H9 (cell line): Measurements from ENCODE around the gene KIF3B. TPM values are rescaled to one million over a fixed set of nuclear protein-coding genes. Genes with fewer than 3 reads are reported as not detected.

Source experiments
- DNase-seq: peaks from one replicate; pipeline ENCODE4 v3.0.0-alpha.2; 2017
- H2AFZ ChIP-seq: one replicate; pipeline ENCODE4 v1.6.1; 2013; ENCODE audit warnings: mild to moderate bottlenecking, low read length, control low read depth, moderate library complexity
- H2AK5ac ChIP-seq: 2 replicates; pipeline ENCODE4 v1.6.1; 2013; ENCODE audit warnings: low read length, control low read depth, mixed read lengths; ENCODE audit not compliant: insufficient read length
- H2BK120ac ChIP-seq: one replicate; pipeline ENCODE4 v1.6.1; 2013; ENCODE audit warnings: low read depth, mild to moderate bottlenecking, low read length, control low read depth, inconsistent platforms; ENCODE audit not compliant: poor library complexity, severe bottlenecking
- H2BK12ac ChIP-seq: 2 replicates; pipeline ENCODE4 v1.6.1; 2013; ENCODE audit warnings: low read length, control low read depth, mixed read lengths, low read depth; ENCODE audit not compliant: insufficient read length
- H2BK15ac ChIP-seq: 2 replicates; pipeline ENCODE4 v1.6.1; 2013; ENCODE audit warnings: low read depth, low read length, control low read depth
- H2BK20ac ChIP-seq: one replicate; pipeline ENCODE4 v1.6.1; 2013; ENCODE audit warnings: low read depth, mild to moderate bottlenecking, low read length, control low read depth, inconsistent platforms; ENCODE audit not compliant: poor library complexity, severe bottlenecking
- H2BK5ac ChIP-seq: 2 replicates; pipeline ENCODE4 v1.6.1; 2013; ENCODE audit warnings: low read length, control low read depth, mixed read lengths; ENCODE audit not compliant: insufficient read length
- H3K14ac ChIP-seq: 2 replicates; pipeline ENCODE4 v1.6.1; 2013; ENCODE audit warnings: low read length, control low read depth; ENCODE audit not compliant: insufficient read depth
- H3K18ac ChIP-seq: 2 replicates; pipeline ENCODE4 v1.6.1; 2013; ENCODE audit warnings: low read depth, mild to moderate bottlenecking, mixed read lengths, low read length, control low read depth; ENCODE audit not compliant: insufficient read length
- H3K23ac ChIP-seq: 2 replicates; pipeline ENCODE4 v1.6.1; 2013; ENCODE audit warnings: low read length, control low read depth, mixed read lengths, low read depth; ENCODE audit not compliant: insufficient read length
- H3K23me2 ChIP-seq: 2 replicates; pipeline ENCODE4 v1.6.1; 2013; ENCODE audit warnings: low read depth, mild to moderate bottlenecking, mixed read lengths, low read length, control low read depth; ENCODE audit not compliant: insufficient read length, poor library complexity, severe bottlenecking
- H3K27ac ChIP-seq: 2 replicates; pipeline ENCODE4 v1.5.1; 2013; ENCODE audit warnings: low read length, control low read depth, mixed read lengths, low read depth; ENCODE audit not compliant: insufficient read length
- H3K27me3 ChIP-seq: 2 replicates; pipeline ENCODE4 v1.6.1; 2013; ENCODE audit warnings: low read length, control low read depth, inconsistent platforms; ENCODE audit not compliant: insufficient read depth
- H3K4ac ChIP-seq: 2 replicates; pipeline ENCODE4 v1.6.1; 2013; ENCODE audit warnings: low read depth, mild to moderate bottlenecking, control low read depth, inconsistent platforms, low read length, moderate library complexity
- H3K4me1 ChIP-seq: 2 replicates; pipeline ENCODE4 v1.6.1; 2013; ENCODE audit warnings: low read length, control low read depth, inconsistent platforms; ENCODE audit not compliant: insufficient read depth
- H3K4me2 ChIP-seq: 2 replicates; pipeline ENCODE4 v1.6.1; 2013; ENCODE audit warnings: low read length, control low read depth, mixed read lengths; ENCODE audit not compliant: insufficient read length, insufficient read depth
- H3K56ac ChIP-seq: 2 replicates; pipeline ENCODE4 v1.6.1; 2013; ENCODE audit warnings: low read depth, mild to moderate bottlenecking, mixed read lengths, low read length, control low read depth; ENCODE audit not compliant: insufficient read length
- H3K79me1 ChIP-seq: 2 replicates; pipeline ENCODE4 v1.6.1; 2013; ENCODE audit warnings: low read depth, mild to moderate bottlenecking, moderate library complexity, low read length, control low read depth, inconsistent platforms; ENCODE audit not compliant: insufficient read depth, poor library complexity, severe bottlenecking
- H3K79me2 ChIP-seq: 2 replicates; pipeline ENCODE4 v1.6.1; 2013; ENCODE audit warnings: low read length, control low read depth, inconsistent platforms; ENCODE audit not compliant: insufficient read depth
- H3K9ac ChIP-seq: 2 replicates; pipeline ENCODE4 v1.6.1; 2013; ENCODE audit warnings: low read length, control low read depth, mixed read lengths; ENCODE audit not compliant: insufficient read length; ENCODE audit errors: extremely low read depth
- H3K9me3 ChIP-seq: one replicate; pipeline ENCODE4 v1.6.1; 2013; ENCODE audit warnings: low read depth, low read length, inconsistent platforms; ENCODE audit not compliant: control insufficient read depth
- H3T11ph ChIP-seq: one replicate; pipeline ENCODE4 v1.6.1; 2013; ENCODE audit warnings: mild to moderate bottlenecking, low read length, control low read depth, inconsistent platforms
- H4K20me1 ChIP-seq: one replicate; pipeline ENCODE4 v1.6.1; 2013; ENCODE audit not compliant: control insufficient read depth, insufficient read length, insufficient read depth
- H4K5ac ChIP-seq: 2 replicates; pipeline ENCODE4 v1.6.1; 2013; ENCODE audit warnings: low read depth, mild to moderate bottlenecking, mixed read lengths, low read length, control low read depth; ENCODE audit not compliant: insufficient read length
- H4K8ac ChIP-seq: replicated peaks from 2 replicates; pipeline ENCODE4 v1.6.1; 2013; ENCODE audit warnings: low read length, control low read depth, mixed read lengths, low read depth; ENCODE audit not compliant: insufficient read length
- H4K91ac ChIP-seq: 2 replicates; pipeline ENCODE4 v1.6.1; 2013; ENCODE audit warnings: low read depth, mild to moderate bottlenecking, moderate library complexity, mixed read lengths, low read length, control low read depth; ENCODE audit not compliant: insufficient read length
- H3K27ac Mint-ChIP-seq, 3 experiments: 2 replicates in 2 of 3; 3 replicates in 1 of 3; pipeline ENCODE4 v1.8.0; 2020 to 2021; ENCODE audit warnings: mixed read lengths in 3 of 3, mild to moderate bottlenecking in 1 of 3, moderate library complexity in 1 of 3
- H3K27me3 Mint-ChIP-seq: 2 replicates; pipeline ENCODE4 v1.8.0; 2021; ENCODE audit warnings: low read depth, mild to moderate bottlenecking, moderate library complexity, mixed read lengths
- H3K36me3 Mint-ChIP-seq, 3 experiments: 2 replicates in 2 of 3; 3 replicates in 1 of 3; pipeline ENCODE4 v1.8.0; 2020 to 2021; ENCODE audit warnings: low read depth in 3 of 3, mixed read lengths in 3 of 3; ENCODE audit not compliant: insufficient read depth in 1 of 3
- H3K4me1 Mint-ChIP-seq, 2 experiments: 2 replicates each; pipeline ENCODE4 v1.8.0; 2020; ENCODE audit warnings: mixed read lengths in 2 of 2
- H3K4me3 Mint-ChIP-seq, 2 experiments: 2 replicates in 1 of 2; 3 replicates in 1 of 2; pipeline ENCODE4 v1.8.0; 2020 to 2021; ENCODE audit warnings: mild to moderate bottlenecking in 2 of 2, mixed read lengths in 2 of 2, moderate library complexity in 1 of 2
- H3K9me3 Mint-ChIP-seq, 2 experiments: 2 replicates in 1 of 2; 3 replicates in 1 of 2; pipeline ENCODE4 v1.8.0; 2020; ENCODE audit warnings: mild to moderate bottlenecking in 2 of 2, mixed read lengths in 2 of 2, moderate library complexity in 1 of 2
- WGBS: extraction: QIAGEN DNeasy Blood & Tissue Kit; methylation state at CpG from one replicate; pipeline ENCODE4 v1.1.7; 2013; ENCODE audit warnings: missing lambda C conversion rate, low lambda C conversion rate, mixed read lengths; ENCODE audit not compliant: insufficient read length; ENCODE audit errors: extremely low coverage; 5-methylcytosine and 5-hydroxymethylcytosine counted together
- total RNA-seq: library from RNA; stranded (reverse); gene quantifications from 2 replicates; pipeline ENCODE4 v1.2.1, GENCODE V29; 2021
- TF ChIP-seq, protein P1 (sequence below): fragments of 200-600 bp; sonication (generic); conservative IDR thresholded peaks from 3 replicates; pipeline ENCODE4 v1.8.0; 2021; ENCODE audit warnings: antibody characterized with exemption, mild to moderate bottlenecking

The KIF3B gene
- total RNA-seq, 1 experiment from 2014 or later = 29.7 TPM

DNA sequence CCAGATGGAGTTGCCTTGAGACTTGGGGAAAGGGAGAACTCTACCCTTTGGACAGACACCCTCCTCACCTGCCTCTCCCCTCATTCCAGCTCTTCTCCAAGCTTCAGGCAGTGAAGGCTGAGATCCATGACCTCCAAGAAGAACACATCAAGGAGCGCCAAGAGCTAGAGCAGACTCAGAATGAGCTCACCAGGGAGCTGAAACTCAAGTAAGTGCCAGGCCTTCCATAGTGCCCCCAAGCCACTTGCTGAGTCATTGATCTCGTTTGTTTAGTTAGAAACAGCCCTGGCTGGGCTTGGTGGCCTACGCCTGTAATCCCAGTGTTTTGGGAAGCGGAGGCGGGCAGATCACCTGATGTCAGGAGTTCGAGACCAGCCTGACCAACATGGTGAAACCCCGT lies 39.2 kb downstream of the KIF3B start:
- no peak overlapping the region for H4K5ac ChIP-seq
- H4K8ac ChIP-seq = no peak overlapping the region
- no peak overlapping the region for H3K27ac ChIP-seq
- no peak overlapping the region for H2BK120ac ChIP-seq
- H2BK20ac ChIP-seq = no peak overlapping the region
- no peaks in the 10 kb centered on the region for H4K20me1 ChIP-seq
- H3K9me3 ChIP-seq = no peaks in the 10 kb centered on the region
- no peaks in the 10 kb centered on the region for H3K4me1 Mint-ChIP-seq
- H3K27me3 ChIP-seq = no peaks in the 10 kb centered on the region
- H3K23me2 ChIP-seq = no peaks in the 10 kb centered on the region
- no peaks in the 10 kb centered on the region for H3K27me3 Mint-ChIP-seq
- H3K4ac ChIP-seq = no peak overlapping the region
- no CpG with 5 or more reads among the region's 7 CpGs for WGBS
- H2AK5ac ChIP-seq = no peak overlapping the region
- no peaks in the 10 kb centered on the region for H3K9me3 Mint-ChIP-seq
- H3K18ac ChIP-seq = no peak overlapping the region
- no peak overlapping the region for H2BK12ac ChIP-seq
- no peak overlapping the region for H2BK5ac ChIP-seq
- no peak overlapping the region for H4K91ac ChIP-seq
- H3K79me2 ChIP-seq = no peaks in the 10 kb centered on the region
- H3K14ac ChIP-seq = no peak overlapping the region
- H3K79me1 ChIP-seq = no peaks in the 10 kb centered on the region
- TF ChIP-seq, protein P1, sequence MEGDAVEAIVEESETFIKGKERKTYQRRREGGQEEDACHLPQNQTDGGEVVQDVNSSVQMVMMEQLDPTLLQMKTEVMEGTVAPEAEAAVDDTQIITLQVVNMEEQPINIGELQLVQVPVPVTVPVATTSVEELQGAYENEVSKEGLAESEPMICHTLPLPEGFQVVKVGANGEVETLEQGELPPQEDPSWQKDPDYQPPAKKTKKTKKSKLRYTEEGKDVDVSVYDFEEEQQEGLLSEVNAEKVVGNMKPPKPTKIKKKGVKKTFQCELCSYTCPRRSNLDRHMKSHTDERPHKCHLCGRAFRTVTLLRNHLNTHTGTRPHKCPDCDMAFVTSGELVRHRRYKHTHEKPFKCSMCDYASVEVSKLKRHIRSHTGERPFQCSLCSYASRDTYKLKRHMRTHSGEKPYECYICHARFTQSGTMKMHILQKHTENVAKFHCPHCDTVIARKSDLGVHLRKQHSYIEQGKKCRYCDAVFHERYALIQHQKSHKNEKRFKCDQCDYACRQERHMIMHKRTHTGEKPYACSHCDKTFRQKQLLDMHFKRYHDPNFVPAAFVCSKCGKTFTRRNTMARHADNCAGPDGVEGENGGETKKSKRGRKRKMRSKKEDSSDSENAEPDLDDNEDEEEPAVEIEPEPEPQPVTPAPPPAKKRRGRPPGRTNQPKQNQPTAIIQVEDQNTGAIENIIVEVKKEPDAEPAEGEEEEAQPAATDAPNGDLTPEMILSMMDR = no peak
- no peak overlapping the region for H3K56ac ChIP-seq
- H3K36me3 Mint-ChIP-seq = peaks cover 0 to 29% (median 24%) of the 10 kb centered on the region in 3 experiments; a peak in 5 of 7 replicates
- no peaks in the 10 kb centered on the region for H3K4me1 ChIP-seq
- no peak for DNase-seq
- no peak overlapping the region for H3K9ac ChIP-seq
- H3K4me3 Mint-ChIP-seq = no peak overlapping the region
- no peak overlapping the region for H2AFZ ChIP-seq
- H3T11ph ChIP-seq = no peak overlapping the region
- no peak overlapping the region for H2BK15ac ChIP-seq
- peak overlapping the region in 1 of 3 experiments; percentile 74; a peak in 3 of 7 replicates for H3K27ac Mint-ChIP-seq
- H3K23ac ChIP-seq = no peak overlapping the region
- no peak overlapping the region for H3K4me2 ChIP-seq
